GM10266 (cell line): ENCODE measurements around the gene HMGB1.
"Not testable (repeated sequence)": the region's sequence is repeated elsewhere in the genome, so short reads cannot be mapped to it uniquely, and the experiment has no call there.

Source experiments
- DNase-seq: peaks from one replicate; pipeline ENCODE4 v3.0.0; 2012; ENCODE audit errors: extremely low spot score
- CTCF ChIP-seq: IDR thresholded peaks from 2 replicates; pipeline ENCODE4 v1.5.1; 2012; ENCODE audit warnings: mild to moderate bottlenecking, low read depth; ENCODE audit not compliant: control insufficient read depth, insufficient read depth; ENCODE audit errors: missing control alignments

The HMGB1 gene

GRCh38 chr13:30465343-30465592 is 468 bp downstream of the HMGB1 start:
- no peak for TF ChIP-seq CTCF
- no peak for DNase-seq

GRCh38 chr13:30464496-30465342 is 1.0 kb downstream of the HMGB1 start:
- no peak for TF ChIP-seq CTCF
- DNase-seq = peak; percentile 84

DNA sequence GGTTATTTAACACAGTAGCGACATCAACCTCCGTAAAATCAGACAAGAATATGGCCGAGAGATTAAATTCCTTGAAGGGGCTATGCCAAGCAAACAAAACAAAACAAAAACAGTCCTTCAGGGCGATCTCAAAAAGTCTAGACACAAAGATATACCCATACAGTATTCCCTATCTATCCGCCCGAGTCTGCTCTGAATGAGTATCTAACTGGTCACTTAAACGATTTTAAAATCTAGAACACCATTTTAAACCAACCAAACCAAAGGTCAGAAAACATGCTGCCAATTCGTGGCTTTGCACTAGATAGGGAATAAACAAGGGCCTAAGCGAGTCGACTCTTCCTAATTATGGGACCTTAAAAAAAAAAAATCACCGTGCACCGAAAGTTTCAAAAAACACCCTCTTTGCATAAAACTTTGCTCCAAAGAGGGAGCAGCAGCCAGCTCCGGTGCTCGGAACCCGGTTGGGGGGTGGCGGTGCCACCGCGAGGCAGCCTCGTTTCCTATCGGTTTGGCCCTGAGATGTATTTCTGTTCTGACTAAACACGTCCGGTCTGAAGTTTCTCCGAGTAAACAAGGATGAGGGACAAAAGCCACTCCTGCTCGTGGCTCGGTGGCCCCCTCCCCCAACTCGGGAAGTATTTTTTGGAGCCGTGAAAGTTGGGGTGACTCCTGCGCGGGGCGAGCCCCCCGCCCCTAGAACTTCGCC is 1.8 kb downstream of the HMGB1 start:
- peak; percentile 64 for DNase-seq
- TF ChIP-seq CTCF = no peak

- not testable (repeated sequence) for DNase-seq
- peak; percentile 60 for TF ChIP-seq CTCF
Observed at GRCh38 chr13:30461279-30462066, 4.3 kb downstream of the HMGB1 start.

DNA sequence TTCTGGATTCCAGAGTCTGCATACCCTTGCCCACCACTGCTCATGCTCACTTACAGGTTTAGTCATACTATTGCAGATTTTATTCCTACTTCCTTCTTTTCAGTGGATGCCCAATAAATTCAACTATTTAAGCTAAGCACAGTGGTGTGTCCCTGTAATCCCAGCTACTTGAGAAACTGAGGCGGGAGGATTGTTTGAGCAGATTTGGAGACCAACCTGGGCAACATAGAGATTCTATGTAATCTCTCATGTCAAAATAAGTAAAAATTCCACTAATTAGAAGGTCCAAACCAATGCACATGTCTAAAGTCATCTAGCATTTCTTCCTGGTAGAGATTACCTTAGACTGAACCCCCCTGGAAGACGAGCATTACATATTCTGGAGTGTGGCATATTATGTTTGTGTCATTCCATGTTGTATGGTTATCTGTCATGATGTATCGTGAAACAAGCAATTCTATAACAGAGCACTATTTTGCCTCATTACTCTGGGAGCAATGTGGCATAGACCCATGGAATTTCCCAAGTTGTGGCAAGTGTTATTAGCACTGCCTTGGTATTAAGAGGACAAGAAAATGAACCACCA is 8.3 kb downstream of the HMGB1 start:
- no peak for TF ChIP-seq CTCF
- DNase-seq = no peak

DNA sequence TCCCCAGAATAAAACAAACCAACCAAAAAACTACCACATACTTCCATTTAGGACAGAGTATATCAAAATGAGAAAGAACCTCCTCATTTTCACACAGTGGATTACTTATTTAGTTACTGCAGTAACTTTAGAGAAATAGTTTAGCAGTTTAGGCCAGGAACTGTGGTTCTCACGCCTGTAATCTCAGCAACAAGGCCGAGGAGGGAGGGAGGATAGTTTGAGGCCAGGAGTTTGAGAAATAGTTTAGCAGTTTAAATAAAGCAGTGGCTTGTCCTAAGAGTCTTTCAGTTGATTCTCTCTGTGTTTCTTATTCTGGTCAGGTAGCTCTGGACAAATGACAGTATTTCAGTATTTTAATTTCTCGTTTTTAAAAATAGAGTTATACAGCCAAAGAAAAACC is 9.4 kb downstream of the HMGB1 start:
- DNase-seq = no peak
- no peak for TF ChIP-seq CTCF
